ENCODE results near the gene C1GALT1. TPM values are rescaled to one million over a fixed set of nuclear protein-coding genes. Genes with fewer than 3 reads are reported as not detected.
A peak's percentile ranks its signal among the peaks of the same experiment; 100 is the strongest.
"Not testable (repeated sequence)": the region's sequence is repeated elsewhere in the genome, so short reads cannot be mapped to it uniquely, and the experiment has no call there.

C1GALT1 gene
- total RNA-seq, 1 donor from 2014 or later: 20.6 TPM

GRCh38 chr7:7190142-7190541 is 7.8 kb downstream of the C1GALT1 start:
- no peak for DNase-seq (ENCODE audit: low spot score)
- intact Hi-C loops (cut with DNase I): no loop called here

- DNase-seq (ENCODE audit: low spot score): no peak
- intact Hi-C loops (cut with DNase I): no loop called here
These were observed 8.8 kb downstream of the C1GALT1 start for GRCh38 chr7:7191137-7191536.

DNA sequence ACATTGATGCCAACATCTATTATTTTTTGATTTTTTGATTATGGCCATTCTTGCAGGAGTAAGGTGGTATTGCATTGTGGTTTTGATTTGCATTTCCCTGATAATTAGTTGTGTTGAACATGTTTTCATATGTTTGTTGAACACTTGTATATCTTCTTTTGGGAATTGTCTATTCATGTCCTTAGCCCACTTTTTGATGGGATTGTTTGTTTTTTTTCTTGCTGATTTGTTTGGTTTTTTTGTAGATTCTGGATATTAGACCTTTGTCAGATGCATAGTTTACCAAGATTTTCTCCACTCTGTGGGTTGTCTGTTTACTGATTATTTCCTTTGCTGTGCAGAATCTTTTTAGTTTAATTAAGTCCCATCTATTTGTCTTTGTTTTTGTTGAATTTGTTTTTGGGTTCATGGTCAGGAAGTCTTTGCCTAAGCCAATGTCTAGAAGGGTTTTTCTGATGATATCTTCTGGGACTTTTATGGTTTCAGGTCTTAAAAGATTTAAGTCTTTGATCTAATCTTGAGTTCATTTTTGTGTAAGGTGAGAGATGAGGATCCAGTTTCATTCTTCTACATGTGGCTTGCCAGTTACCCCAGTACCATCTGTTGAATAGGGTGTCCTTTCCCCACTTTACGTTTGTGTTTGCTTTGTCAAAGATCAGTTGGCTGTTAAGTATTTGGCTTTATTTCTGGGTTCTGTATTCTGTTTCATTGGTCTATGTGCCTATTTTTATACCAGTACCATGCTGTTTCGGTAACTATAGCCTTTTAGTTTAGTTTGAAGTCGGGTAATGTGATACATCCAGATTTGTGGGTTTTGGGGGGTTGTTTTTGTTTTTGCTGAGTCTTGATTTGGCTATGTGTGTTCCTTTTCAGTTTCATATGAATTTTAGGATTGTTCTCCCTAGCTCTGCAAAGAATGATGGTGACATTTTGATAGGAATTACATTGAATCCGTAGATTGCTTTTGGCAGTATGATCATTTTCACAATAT is 10.7 kb downstream of the C1GALT1 start:
- DNase-seq (ENCODE audit: low spot score); intact Hi-C loops (cut with DNase I): not testable (repeated sequence)

GRCh38 chr7:7199592-7199991 is 17.2 kb downstream of the C1GALT1 start:
- intact Hi-C loops (cut with DNase I); DNase-seq (ENCODE audit: low spot score): not testable (repeated sequence)

- intact Hi-C loops (cut with DNase I); DNase-seq (ENCODE audit: low spot score): not testable (repeated sequence)
These were observed 17.9 kb downstream of the C1GALT1 start for GRCh38 chr7:7200255-7200654.

DNA sequence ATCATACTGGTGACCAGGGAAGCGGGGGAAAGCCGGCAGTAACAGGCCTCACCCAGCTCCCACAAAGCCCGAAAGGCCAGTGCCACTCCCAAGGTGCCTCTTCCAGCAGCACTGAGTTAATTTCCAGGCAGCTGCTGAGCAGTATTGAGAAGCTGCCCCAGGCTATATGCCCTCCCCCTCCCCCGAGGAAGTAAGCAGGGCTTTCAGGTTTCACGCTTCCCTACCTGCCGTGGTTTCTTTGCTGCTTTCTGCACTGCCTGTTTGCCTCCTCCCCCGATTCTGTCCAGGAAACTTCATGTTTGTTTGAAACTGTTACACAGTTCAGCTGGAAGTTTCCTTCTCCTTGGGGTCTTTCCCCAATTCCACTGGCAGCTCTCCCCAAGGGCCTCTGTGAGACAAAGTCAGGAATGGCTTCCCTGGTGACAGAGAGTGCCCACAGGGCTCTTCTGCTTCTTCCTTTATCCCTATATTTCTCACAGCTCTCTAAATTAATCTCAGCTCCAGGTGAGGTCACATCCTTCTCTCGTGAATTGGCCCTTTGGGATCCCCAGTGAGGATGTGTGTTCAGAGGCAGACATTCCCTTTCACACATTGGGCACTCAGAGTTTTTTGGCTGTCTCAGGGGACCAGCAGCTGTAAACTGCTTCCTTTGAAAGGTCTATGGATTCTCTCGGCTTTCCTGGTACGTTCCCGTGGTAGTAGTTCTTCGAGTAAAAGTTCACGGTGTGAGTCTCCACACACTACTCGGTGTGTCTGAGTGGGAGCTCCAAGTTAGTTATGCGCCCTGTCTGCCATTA is 19.4 kb downstream of the C1GALT1 start:
- peak; percentile 70 for DNase-seq (ENCODE audit: low spot score)
- intact Hi-C loops (cut with DNase I): no loop called here

DNA sequence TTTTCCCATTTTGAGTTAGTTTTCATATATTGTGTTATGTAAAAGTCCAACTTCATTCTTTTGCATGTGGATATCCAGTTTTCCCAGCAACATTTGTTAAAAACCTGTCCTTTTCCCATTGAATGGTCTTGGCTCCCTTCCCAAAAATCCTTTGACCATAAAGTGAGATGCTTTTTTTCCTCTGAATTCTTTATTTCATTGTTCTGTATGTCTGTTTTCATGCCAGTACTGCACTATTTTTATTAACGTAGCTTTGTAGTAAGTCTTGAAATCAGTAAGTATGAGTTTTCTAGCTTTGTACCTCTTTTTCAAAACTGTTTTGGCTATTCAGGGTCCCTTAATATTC is 20.0 kb downstream of the C1GALT1 start:
- no peak for DNase-seq (ENCODE audit: low spot score)
- intact Hi-C loops (cut with DNase I): no loop called here

- intact Hi-C loops (cut with DNase I): no loop called here
- no peak for DNase-seq (ENCODE audit: low spot score)
These were observed 21.6 kb downstream of the C1GALT1 start for GRCh38 chr7:7203813-7204575.

DNA sequence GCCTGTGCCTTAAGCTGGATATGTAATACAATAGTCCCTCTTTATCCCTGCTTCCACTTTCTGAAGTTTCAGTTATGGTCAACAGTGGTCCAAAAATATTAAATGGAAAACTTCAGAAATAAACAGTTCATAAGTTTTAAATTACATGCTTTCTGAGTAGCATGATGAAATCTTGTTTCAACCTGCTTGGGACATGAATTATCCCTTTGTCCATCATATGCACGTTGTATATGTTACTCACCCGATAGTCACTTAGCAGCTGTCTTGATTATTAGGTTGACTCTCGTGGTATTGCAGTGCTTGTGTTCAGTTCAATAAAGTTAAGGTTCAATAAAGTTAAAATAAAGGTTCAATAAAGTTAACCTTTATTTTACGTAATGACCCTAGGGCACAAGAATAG is 25.5 kb downstream of the C1GALT1 start:
- no peak for DNase-seq (ENCODE audit: low spot score)
- intact Hi-C loops (cut with DNase I): no loop called here

DNA sequence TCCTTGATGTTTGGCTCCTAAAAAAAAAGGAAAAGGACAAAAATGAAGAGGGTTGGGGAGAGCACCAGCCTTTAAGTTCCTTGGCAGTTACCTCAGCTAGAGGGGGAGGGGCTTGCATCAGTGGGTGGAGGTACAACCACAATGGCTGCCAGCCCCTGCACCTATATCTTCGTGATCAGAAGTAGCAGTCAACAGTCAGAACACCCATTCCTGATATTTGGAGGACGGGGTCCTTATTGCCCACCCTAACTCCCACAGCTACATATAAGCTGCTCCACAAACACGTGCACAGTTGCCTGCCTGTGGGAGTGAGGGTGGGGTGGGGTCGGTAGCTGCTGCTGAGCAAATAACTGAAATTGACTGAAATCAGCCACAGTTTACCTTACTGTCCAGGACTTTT is 26.2 kb downstream of the C1GALT1 start:
- intact Hi-C loops (cut with DNase I): no loop called here
- no peak for DNase-seq (ENCODE audit: low spot score)

DNA sequence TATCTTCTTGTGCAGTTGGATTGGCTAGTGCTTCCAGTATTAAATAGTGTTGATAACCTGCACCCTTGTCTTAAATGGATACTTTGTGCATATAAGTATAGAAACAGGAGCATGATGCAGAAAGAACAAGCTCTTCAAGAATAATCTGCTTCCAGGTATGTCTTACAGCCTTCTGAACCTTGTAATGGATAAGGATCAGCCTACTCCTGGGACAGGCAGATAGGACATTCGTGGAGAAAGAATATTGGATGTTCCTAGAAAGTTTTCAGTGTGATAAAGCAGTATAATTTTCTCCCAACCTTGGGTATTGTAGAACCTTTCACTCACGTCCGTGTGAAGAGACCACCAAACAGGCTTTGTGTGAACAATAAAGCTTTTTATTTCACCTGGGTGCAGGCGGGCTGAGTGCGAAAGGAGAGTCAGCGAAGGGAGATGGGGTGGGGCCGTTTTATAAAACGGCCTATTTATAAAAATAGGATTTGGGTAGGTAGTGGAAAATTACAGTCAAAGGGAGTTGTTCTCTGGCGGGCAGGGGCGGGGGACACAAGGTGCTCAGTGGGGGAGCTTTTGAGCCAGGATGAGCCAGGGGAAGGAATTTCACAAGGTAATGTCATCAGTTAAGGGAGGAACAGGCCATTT is 27.2 kb downstream of the C1GALT1 start:
- DNase-seq (ENCODE audit: low spot score): no peak
- intact Hi-C loops (cut with DNase I): no loop called here

- no peak for DNase-seq (ENCODE audit: low spot score)
- intact Hi-C loops (cut with DNase I): no loop called here
These were observed 28.3 kb downstream of the C1GALT1 start for GRCh38 chr7:7210475-7211237.

DNA sequence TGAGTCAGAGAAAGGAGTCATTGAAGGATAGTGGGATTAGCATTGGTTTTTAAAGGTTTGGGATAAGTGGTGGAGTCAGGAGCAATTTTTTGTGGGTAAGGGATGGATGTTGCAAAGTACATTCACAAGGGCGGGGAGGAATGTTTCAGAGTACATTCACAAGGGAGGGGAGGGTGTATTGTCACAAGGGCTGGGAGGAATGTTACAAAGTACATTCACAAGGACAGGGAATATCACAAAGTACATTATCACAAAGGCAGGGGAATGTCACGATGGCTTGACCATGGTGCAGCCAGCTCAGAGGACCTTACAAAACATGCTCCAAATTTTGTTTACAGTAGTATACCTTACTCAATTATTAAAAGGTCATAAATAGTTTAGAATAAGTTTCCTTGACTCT is 30.3 kb downstream of the C1GALT1 start:
- intact Hi-C loops (cut with DNase I): no loop called here
- DNase-seq (ENCODE audit: low spot score): no peak

DNA sequence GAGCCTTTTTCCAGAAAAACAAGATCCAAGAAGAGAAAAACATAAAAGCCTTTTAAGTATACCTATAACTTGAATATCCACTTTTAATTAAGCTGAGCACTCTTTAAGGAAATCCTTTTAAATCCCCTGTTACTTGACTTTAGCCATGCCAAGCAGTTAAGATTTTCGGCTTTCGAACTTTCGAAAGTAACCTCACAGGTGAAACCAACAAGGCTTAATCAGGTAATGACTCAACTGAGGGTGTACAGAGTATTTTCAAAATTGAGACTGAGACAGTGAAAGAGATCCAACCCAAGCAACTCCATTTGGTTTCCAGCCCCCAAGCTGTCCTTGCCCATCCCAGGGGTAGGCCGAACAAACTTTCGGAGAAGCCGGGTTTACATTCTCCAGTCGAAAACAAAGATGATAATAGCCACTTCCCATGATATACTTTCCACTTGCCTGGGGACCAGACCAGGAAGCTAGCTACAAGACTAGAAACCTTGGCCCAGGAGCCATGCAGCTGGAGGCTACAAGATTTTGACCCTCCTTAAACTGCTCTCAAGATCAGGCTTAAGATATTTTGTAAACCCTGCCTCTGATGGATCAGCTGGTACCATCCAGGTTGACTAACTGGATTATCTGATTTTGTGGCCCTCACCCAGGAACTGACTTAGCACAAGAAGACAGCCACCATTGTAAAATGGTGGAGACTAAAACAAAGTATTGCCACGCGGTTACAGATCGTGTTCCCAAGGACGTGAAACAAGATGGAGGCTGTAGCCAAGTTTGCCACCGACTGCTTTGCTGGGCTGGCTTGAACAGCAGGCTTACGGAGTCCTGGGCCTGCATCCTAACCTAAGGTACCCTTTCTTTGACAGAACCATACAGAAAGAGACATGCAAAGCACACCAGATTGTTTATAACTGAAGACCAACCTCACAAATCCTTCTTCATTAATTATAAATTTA is 32.3 kb downstream of the C1GALT1 start:
- no peak for DNase-seq (ENCODE audit: low spot score)
- intact Hi-C loops (cut with DNase I): no loop called here

GRCh38 chr7:7216279-7216678 is 33.9 kb downstream of the C1GALT1 start:
- intact Hi-C loops (cut with DNase I): no loop called here

GRCh38 chr7:7219216-7219615 is 36.9 kb downstream of the C1GALT1 start:
- intact Hi-C loops (cut with DNase I): no loop called here
- DNase-seq (ENCODE audit: low spot score): no peak

More at GRCh38 chr7:7216279-7216678, 33.9 kb downstream of the C1GALT1 start:
- no peak for DNase-seq (ENCODE audit: low spot score)

DNA sequence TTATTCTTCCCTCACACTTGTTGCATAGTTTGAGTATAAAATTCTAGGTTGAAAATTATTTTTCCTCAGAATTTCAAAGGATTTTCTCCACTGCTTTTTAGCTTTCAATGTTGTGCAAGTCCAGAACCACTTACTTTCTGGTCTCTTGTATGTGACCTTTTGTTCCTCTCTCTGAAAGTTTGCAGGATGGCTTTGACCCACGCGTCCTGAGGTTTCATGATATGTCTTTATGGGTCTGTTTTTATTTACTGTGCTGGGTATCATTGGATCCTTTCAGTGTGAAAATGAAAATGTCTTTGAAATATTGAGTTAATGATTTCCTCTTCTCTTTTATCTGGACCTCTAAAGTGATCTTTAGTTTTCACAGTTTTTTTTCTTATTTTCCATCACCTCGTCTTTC is 38.5 kb downstream of the C1GALT1 start:
- no peak for DNase-seq (ENCODE audit: low spot score)
- intact Hi-C loops (cut with DNase I): no loop called here

DNA sequence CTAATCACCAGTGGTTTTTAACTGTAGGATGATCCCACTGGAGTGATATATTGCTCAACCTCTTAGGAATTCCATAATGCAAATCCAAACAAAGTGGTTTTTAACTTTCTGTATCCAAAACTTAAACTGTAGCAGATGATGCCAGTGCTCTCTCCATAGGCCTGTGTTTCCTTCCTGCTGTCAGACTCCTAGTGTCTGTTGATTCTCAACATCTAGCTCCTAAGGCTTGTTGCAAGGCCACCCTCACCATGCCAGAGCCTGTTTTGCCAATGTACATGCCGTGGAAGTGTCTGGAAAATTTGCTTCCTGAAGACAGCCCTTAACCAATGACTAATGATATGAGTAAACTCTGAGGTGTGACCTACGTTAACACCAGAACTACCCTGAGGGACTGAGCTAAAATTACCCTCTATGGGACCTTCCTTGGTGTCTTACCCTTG is 39.3 kb downstream of the C1GALT1 start:
- intact Hi-C loops (cut with DNase I): no loop called here
- no peak for DNase-seq (ENCODE audit: low spot score)
